Measurements from ENCODE around the gene TBX4.

Gene TBX4

DNA sequence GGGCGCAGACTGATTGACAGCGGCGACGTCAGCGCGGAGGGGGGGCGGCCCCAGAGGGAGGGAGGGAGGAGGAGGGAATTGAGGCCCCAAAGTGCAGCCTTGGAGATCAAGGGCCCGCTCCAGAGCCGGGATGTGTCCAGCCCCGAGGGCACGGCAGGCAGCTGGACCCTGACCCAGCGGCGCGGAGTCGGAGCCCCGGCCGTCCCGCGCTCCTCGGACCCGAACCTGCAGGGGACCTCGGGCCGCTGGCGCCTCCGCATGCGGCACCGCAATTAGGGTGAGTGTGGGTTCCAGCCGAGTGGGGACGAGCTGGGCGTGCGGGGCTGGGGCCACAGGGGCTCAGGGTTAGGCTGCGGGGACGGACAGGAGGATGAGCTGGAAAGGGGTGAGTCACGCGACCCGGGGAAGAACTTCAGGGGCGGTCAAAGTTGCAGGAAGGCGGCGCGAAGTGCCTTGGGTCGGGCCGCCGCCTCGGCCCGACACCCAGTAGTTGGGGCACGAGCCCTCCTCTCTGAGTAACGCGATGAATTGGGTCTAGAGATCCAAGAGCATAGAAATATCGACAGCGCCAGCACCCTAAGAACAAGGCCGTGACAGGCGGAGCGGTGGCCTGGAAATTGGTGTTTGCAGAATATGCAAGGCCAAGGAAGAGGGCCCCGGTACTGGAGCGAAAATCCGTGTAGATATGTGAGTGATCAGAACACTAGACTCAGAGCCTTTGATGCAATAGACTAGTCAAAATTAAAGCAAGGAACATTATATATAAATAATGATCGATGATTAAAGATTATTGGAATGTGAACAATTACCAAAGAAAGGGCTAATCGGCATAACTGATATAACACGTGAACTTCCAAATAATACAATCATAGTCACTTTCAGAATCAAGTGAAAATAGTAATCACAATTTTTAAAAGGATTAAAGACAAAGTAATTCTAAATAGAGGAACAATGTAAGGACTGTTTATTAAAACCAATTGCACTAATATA lies at the start of gene TBX4:
TSS of gene TBX4 (plus strand) at position 122 of the 990 bp plus-strand sequence. CDS start 4,069 bp downstream, outside the sequence.
- DNase-seq, result no peak

DNA sequence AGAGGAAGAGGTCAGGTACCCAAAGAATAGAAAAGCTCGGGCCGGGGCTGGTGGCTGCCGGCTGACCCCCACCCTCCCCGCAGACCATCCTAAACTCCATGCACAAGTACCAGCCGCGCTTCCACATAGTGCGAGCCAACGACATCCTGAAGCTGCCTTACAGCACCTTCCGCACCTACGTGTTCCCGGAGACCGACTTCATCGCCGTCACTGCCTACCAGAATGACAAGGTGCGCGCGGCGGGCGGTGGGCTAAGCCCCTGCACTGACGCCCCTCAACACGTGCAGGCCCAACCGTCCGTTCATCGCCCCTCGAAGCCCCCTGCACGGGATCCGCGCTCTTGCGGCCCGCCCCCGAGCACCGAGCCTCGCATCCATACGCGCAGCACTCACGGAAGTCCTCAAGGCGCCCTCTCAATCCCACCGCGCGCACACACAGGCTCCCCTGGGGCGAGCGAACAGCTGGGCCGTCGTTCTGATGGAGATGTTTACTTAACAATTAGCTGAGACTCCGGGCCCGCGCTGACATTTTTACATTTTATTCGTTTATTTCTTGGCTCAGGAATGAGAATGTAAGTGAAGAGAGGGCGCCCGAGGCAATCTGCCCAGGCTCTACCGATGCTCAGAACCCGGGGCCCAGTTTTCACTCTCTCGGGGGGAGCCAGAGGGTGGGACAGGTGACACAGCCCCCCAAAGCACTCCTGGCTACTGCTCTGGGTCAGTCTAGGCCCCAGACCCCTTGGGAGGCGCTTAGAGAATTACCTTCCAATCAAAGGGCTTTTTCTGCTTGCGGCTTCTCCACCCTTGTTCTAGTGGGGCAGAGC lies 49.0 kb upstream of the TBX4 start:
- no peak for DNase-seq

GRCh38 chr17:61403801-61404662 lies 48.2 kb upstream of the TBX4 start:
- no peak for DNase-seq

DNA sequence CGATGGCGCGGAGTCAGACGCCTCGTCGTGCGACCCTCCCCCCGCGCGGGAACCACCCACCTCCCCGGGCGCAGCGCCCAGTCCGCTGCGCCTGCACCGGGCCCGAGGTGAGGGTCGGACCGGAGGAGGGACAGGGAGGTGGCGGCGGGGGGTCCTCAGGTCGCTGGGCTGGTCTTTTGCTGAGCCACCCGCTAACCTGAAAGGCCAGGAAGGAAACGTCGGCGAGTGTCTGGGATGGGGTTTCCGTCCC lies 47.6 kb upstream of the TBX4 start:
- no peak for DNase-seq

GRCh38 chr17:61404913-61405685 lies 47.1 kb upstream of the TBX4 start:
- no peak for DNase-seq

DNA sequence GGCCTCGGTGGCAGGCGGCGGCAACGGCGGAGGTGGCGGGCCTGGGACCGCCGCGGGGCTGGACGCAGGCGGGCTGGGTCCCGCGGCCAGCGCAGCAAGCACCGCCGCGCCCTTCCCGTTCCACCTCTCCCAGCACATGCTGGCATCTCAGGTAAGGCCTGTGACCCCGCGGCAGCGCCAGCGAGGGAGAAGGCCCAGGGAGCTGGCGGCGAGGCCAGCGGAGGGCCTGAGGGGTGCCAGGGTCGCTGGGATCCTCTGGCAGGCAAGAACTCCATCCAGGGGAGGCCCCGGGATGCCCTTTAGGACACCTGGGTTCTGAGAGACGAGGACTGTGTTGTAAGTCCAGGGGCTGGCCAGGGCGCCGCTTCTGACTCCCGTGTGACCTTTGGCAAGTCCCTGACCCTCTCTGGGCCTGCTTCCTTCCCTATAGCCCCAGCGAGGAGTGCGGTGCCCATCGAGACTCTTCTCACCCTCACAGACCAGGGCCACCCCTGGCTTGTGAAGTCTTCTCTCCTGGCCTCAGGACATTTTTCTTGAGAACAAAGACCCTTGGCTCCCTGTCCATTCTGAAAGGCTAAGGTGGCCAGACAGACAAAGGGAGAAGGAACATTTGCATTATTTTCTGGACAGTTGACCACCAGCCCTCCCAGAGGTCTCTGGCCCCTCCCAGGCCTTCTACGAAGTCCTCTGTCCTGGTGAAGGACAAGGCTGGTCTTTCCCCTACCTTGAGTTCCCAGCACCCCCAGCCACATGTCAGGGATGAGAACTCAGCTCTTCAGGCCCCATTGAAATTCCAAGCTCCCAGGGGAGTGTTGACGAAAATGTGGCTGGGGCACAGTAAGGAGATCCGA lies 46.3 kb upstream of the TBX4 start:
- no peak for DNase-seq

DNA sequence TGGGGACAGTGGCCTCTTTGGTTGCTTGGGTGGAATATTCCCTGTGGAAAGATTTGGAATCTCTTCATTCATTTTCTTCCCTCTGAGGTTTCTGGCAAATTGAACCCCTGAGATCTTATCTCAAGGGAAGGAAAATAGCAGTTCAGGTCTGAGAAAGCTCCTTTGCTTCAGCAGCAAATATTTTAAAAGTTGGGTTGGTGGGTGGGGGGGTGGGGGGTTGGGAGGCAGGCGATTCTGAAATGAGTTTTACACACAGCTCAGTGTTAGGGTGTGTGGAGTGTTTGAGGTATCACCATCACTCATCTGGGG lies 45.7 kb upstream of the TBX4 start:
- no peak for DNase-seq

- DNase-seq, result no peak
These were observed 45.0 kb upstream of the TBX4 start for GRCh38 chr17:61406971-61407911.

DNA sequence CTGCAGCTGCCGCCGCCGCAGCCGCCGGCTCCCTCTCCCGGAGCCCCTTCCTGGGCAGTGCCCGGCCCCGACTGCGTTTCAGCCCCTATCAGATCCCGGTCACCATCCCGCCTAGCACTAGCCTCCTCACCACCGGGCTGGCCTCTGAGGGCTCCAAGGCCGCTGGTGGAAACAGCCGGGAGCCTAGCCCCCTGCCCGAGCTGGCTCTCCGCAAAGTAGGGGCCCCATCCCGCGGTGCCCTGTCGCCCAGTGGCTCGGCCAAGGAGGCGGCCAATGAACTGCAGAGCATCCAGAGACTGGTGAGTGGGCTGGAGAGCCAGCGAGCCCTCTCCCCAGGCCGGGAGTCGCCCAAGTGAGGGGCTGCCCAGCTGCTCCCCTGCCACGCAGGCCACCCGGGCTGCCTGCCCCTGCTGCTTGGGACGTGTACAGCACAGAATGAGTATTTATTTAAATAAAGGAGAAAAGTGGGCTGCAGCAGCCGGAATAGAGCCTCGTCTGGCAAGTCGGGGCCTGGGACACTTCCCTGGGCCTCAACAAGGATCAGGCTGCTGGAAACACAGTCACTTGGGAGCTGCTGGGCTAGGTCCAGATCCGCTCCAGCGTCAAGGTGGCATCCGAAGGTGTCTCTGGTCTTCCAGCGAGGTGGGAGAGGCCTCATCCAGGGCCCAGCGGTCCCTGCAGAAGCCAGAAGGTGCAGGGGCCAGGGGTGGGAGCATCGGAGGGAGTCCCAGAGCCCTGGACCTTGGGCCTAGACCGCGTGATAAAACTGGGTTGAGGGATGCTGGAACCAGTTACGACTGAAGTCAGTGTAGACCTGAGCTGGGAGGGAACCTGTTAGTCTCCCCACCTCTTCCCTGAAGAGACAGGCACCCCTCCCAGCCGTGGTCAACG lies 43.8 kb upstream of the TBX4 start:
- no peak for DNase-seq

GRCh38 chr17:61409301-61410112 lies 42.7 kb upstream of the TBX4 start:
- peak; percentile 29 for DNase-seq

GRCh38 chr17:61410141-61411010 lies 41.8 kb upstream of the TBX4 start:
- DNase-seq, result peak; percentile 70

DNA sequence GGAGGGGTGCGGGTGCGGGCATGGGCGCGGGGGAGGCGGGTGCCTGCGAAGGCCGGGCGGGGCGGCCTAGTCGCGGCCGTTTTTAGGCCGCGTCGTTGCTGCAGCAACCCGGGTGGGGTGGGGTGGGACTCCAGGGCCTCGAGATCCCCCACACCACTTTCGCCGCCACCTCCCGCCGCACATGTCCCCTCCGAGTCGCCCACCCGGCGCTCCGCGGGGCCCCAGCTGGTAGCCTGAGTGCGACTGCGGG lies 41.3 kb upstream of the TBX4 start:
- DNase-seq, result no peak

DNA sequence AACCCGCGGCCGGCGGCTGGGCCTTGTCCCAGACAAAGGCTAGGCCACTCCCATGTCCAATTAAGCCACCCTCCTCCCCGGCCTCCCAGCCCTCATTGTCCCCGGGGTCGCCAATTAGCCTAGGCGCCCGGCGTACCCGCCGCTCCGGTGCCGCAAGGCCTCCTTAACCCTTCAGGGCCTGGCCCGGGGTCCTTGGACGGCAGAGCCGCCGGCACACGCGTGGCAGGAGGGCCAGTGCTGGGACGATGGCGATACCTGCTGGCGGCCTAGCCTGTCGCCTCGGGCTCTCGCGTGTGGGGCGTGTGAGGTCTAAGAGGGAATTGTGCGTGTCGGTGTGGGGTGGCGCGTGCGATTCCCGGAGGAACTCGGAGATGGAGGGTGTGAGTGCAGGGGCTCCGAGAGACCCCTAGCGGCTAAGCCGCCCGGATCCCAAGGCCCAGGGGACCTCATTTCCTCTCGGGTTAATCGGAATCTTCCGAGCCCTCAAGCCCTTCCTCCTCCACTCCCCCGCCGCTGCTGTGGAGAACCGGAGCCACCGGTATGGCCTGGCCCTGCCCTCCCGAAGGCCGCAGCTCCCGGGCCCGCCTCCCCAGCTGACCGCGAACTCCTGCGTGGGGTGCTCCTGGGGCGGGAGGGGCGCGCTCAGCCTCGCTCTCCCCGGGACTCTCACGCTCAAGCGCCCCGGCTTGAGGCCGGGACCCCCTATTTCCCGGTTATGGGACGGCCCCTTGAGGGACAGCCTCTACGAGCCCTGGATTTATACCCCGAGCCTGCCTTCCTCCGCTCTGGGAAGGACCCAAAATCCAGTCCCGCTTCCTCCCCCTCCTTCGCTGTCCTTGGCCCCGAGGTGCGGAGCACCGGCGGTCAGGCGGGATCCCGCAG lies 40.7 kb upstream of the TBX4 start:
- peak; percentile 15 for DNase-seq

- peak; percentile 70 for DNase-seq
These were observed 39.9 kb upstream of the TBX4 start for GRCh38 chr17:61412143-61412859.

DNA sequence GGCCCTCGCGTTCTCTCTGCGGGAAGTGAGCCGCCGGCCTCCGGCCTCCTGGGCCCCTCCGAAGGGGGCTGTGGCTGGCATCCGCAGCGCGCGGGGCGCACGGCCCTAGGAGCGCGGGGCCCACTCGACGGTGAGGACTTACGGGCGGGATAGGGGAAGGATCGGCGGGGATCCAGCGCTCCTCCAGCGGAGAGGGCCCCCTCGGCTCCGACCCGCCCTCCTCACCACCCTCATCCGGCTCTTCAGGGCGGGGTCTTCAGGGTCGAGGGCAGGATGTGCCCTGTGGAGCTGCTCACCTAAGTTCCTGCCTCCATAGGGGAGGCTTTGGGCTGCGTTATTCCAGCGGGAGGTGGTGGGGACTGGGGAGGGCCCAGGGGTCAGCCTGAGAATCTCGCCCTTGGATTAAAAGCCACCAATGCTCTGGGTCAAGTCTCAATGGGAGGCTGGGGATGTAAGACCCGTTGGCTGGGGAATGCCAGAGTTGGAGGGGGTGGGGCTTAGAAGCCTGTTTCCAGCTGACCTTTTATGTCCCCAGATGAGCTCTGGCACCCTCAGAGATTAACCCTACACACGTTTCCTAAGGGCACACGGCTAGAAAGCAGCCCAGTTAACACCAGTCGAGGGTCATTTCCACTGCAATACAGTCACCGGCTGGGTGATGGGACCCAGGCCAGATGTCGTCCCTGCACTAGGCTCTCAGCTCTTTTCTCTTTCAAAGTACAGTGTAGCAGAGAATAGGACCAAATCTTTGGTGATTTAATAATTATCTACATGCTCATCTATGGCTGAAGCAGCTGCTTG lies 39.2 kb upstream of the TBX4 start:
- DNase-seq, result peak; percentile 15
